Epithelial cell of esophagus (primary cell): ENCODE measurements around the gene SLC22A3.

Experiments used
- DNase-seq: peaks from one replicate; pipeline ENCODE4 v3.0.0; 2010; ENCODE audit warnings: low read depth
- H3K4me3 ChIP-seq: 2 replicates; pipeline ENCODE4 v1.5.1; 2011; ENCODE audit warnings: mild to moderate bottlenecking, low read length, control low read depth
- CTCF ChIP-seq: IDR thresholded peaks from 2 replicates; pipeline ENCODE4 v1.5.1; 2011; ENCODE audit warnings: low read depth, mild to moderate bottlenecking, low read length, control low read depth, inconsistent platforms; ENCODE audit not compliant: insufficient read depth; ENCODE audit errors: missing control alignments

The SLC22A3 gene

DNA sequence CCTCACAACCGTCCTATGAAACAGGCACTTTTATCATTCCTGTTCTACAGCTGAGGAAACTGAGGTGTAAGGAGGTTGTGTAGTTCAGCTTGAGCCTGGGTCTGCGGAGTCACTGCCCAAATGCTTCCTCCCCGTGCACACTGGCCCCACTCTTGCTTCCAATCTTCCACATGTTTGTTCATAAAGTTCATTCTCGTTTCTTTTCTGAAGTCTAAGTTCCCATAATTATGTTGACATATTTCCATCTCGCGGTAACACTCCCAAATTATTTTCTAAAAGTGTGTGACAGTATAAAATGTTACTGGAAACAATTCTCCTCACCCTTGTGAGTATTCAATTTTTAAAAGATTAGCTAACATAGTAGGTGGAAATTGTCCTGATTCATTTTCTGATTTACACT is 106.9 kb downstream of the SLC22A3 start:
- no peak for DNase-seq
- no peak overlapping the region for H3K4me3 ChIP-seq
- TF ChIP-seq CTCF, result no peak

DNA sequence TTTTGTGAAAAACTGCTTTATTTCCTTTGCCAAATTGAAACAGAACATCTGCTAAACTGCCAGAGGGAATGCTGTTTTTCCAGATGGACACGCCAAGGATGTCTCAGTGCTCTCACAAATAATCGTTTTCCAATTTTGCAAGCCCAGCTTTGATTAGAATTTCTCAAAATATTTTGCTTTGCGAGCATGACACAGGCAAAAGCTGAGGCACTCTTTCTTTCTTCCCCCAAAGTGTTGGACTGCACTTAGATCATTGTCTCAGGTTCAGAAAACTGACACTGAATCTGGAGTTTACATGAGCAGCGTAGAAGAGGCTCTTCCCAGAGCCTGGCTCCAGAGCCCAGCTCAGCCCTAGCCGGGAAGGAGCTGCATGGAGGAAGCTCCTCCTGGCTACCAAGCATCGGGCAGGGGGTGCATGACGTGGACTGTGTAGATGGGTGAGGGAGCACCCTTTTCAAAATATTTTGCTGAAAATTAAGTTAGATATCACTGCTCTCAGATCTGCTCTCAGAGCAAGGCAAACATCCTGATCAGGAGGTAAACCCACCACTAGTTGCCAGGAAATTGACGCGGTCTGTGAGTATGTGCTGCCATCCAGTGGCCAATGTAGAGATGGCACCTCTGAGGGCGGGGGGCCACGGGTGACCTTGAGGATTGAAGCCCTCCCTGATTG is 107.5 kb downstream of the SLC22A3 start:
- H3K4me3 ChIP-seq, result peak overlapping the region; percentile 20

GRCh38 chr6:160456214-160456546 is 108.0 kb downstream of the SLC22A3 start:
- no peak overlapping the region for H3K4me3 ChIP-seq
- DNase-seq, result no peak
- no peak for TF ChIP-seq CTCF

More for the DNA sequence above, 107.5 kb downstream of the SLC22A3 start:
- DNase-seq, result peak; percentile 47
- peak; percentile 99 for TF ChIP-seq CTCF

DNA sequence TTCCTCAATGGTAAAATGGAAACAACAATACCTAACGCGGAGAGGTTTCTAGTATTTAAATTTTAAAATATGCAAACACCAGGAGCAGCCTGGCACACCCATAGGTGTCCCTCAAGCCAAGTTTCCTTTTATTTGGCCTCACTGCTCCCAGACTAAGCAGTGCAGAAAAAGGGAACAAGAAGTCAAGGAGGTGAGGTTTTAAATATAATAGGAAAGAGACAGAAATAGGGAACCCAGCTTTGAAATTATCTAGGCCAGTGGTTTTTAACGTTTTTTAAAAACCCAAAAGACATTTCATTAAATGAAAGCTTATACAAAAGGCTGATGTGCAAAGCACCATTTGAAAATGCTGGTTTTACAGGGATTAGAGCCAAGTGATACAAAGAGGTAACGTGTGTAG is 109.6 kb downstream of the SLC22A3 start:
- DNase-seq, result no peak
- H3K4me3 ChIP-seq, result no peak overlapping the region
- no peak for TF ChIP-seq CTCF

DNA sequence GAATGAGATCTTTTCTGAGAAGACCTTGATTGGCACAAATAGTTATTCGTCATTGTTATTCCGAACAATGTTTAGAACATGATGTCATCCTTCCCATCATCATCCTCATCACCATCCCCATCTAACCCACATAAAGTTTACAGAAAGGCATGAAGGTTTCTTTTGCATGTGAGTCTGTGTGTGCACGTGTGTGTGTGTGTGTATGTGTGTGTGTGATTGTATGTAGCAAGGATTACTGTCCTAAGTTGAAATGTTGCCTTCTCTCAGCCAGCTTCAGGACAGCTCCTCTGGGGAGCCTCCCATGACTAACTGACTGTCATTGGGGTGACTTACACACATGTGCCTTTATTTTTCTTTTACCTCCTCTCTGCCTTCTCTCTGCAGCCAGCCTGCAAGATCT is 113.5 kb downstream of the SLC22A3 start:
- DNase-seq, result peak; percentile 12
- no peak overlapping the region for H3K4me3 ChIP-seq
- TF ChIP-seq CTCF, result no peak

- H3K4me3 ChIP-seq, result no peak overlapping the region
- no peak for DNase-seq
- TF ChIP-seq CTCF, result no peak
Observed at GRCh38 chr6:160462116-160462515, 113.9 kb downstream of the SLC22A3 start.

DNA sequence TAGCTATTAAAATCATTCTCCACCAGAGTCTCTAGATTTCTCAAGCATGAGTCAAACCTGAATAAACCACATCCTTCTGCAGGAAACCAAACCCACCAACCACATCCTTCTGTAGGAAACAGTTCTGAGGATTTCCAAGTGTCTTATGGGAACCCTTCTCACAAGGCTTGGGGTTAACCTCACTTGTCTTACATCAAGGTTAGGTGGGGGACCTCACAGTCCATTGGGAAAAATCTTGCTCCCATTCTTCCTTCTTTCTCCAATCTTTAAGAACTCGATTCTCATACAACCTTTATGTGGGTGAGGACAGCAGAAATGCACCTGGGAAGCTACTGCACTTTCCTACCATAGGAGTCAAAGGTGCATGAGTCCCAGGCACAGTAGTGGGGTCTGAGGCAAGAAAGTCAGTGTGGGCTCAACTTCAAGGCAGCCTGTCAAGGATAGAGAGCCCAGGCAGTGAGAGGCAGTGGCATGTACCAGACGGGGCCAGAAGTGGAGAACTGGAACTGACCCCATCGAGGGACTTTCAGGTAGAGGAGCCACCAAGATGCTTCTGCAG is 114.5 kb downstream of the SLC22A3 start:
- no peak overlapping the region for H3K4me3 ChIP-seq
- no peak for TF ChIP-seq CTCF
- DNase-seq, result peak; percentile 66
